ENCODE results near the gene KCNMA1.

The KCNMA1 gene

DNA sequence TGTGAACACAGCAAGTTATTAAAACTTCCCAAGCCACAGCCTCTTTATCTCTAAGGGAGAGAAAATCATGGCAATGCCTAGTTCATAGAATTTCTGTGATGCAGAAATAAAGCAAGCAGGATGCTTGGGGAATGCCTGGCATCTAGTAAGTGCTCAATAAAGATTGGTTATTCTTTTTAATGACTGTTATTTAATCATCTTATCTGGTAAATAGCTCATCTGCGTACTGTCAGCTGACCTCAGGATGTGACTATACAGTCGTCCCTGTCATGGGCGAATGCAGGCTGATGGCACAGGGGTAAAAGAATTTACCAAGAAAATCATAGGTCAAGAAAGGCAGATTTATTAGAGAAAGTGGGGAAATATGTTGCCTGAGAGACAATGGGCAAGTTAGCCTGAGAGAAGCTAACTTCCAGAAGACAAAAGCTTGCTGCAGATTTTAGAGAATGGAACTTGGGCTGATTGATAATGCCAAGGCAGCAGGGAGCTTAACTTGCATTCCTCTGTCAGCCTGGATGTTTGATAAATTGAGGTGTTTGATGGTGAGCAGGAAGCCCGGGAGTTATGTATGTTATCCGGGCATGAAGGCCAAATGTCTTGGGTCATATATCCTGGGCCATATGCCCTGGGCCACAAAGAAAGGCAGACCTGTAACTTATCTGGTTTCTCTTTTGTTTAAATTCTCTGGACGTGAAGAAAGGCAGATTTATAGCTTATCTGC is 126.0 kb downstream of the KCNMA1 start:
- no peaks in the 10 kb centered on the region for H3F3A ChIP-seq (ENCODE audit: insufficient read depth)
- H3K9ac ChIP-seq (ENCODE audit: low read length): no peak overlapping the region
- H3K36me3 ChIP-seq (ENCODE audit: low read length): no peaks in the 10 kb centered on the region
- TF ChIP-seq EZH2phosphoT487 (conservative IDR thresholded peaks at IDR 0.05; ENCODE audit: low read length): no peak
- TF ChIP-seq CTCF (IDR thresholded peaks at IDR 0.05; ENCODE audit: insufficient read depth, low read length, poor library complexity, severe bottlenecking): no peak
- no peaks in the 10 kb centered on the region for H3K79me2 ChIP-seq (ENCODE audit: insufficient read depth, low read length)
- H3K9me3 ChIP-seq (ENCODE audit: insufficient read depth, low read length): no peaks in the 10 kb centered on the region
- H3K4me3 ChIP-seq (ENCODE audit: insufficient read depth, low read length, poor library complexity, severe bottlenecking): no peak overlapping the region
- no peaks in the 10 kb centered on the region for H3K9me2 ChIP-seq (replicated peaks; ENCODE audit: insufficient read depth, low read length)
- H3K27me3 ChIP-seq (ENCODE audit: low read length): no peaks in the 10 kb centered on the region
- H4K20me1 ChIP-seq (ENCODE audit: low read depth, low read length): no peaks in the 10 kb centered on the region
- no peak overlapping the region for H2AFZ ChIP-seq (ENCODE audit: low read depth, low read length, severe bottlenecking)
- no peak overlapping the region for H3K4me2 ChIP-seq (ENCODE audit: low read depth, low read length, poor library complexity, severe bottlenecking)
- H3K27ac ChIP-seq (ENCODE audit: low read depth, low read length): no peak overlapping the region

DNA sequence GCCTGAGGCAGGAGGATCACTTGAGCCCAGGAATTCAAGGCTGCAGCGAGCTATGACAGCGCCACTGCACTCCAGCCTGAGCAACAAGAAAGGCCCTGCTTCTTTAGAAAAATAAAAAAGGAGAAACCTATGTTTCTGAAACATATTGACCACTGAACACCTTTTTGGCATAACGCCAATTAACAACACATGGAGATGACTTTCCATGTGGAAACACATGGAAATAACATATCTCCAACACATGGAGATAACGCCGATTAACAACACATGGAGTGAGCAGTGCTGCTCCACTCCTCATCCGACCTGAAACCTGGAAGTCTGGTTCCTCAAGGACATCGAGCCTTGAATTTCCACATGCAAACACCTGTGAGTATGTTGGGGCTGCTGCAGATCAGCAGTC is 126.9 kb downstream of the KCNMA1 start:
- TF ChIP-seq CTCF (IDR thresholded peaks at IDR 0.05; ENCODE audit: insufficient read depth, low read length, poor library complexity, severe bottlenecking): no peak
- no peak for TF ChIP-seq EZH2phosphoT487 (conservative IDR thresholded peaks at IDR 0.05; ENCODE audit: low read length)

DNA sequence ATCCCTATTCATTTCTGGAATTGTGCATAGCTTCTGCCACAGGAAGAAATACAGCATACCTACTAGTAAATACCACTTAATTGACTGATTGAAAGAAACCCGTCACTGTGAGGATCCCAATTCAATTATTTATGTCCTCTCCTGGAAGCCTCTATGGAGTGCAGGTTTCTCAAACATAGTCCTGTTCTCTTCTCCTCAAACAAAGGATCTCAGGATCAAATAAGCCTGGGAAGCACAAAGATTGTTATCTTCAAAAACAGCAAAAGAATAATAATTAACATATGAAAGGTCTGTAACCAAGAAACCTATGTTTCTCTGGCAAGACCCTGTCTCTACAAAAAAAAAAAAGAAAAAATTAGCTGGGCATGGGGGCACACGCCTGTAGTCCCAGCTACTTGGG is 127.3 kb downstream of the KCNMA1 start:
- H3K9me2 ChIP-seq (replicated peaks; ENCODE audit: insufficient read depth, low read length): no peaks in the 10 kb centered on the region
- no peaks in the 10 kb centered on the region for H3K79me2 ChIP-seq (ENCODE audit: insufficient read depth, low read length)
- H3K4me3 ChIP-seq (ENCODE audit: insufficient read depth, low read length, poor library complexity, severe bottlenecking): no peak overlapping the region
- H3K36me3 ChIP-seq (ENCODE audit: low read length): no peaks in the 10 kb centered on the region
- TF ChIP-seq CTCF (IDR thresholded peaks at IDR 0.05; ENCODE audit: insufficient read depth, low read length, poor library complexity, severe bottlenecking) (no peak), EZH2phosphoT487 (conservative IDR thresholded peaks at IDR 0.05; ENCODE audit: low read length) (no peak)
- no peak overlapping the region for H3K9ac ChIP-seq (ENCODE audit: low read length)
- no peaks in the 10 kb centered on the region for H3K27me3 ChIP-seq (ENCODE audit: low read length)
- no peaks in the 10 kb centered on the region for H3F3A ChIP-seq (ENCODE audit: insufficient read depth)
- no peak overlapping the region for H2AFZ ChIP-seq (ENCODE audit: low read depth, low read length, severe bottlenecking)
- H3K27ac ChIP-seq (ENCODE audit: low read depth, low read length): no peak overlapping the region
- H3K9me3 ChIP-seq (ENCODE audit: insufficient read depth, low read length): no peaks in the 10 kb centered on the region
- H3K4me2 ChIP-seq (ENCODE audit: low read depth, low read length, poor library complexity, severe bottlenecking): no peak overlapping the region
- H4K20me1 ChIP-seq (ENCODE audit: low read depth, low read length): no peaks in the 10 kb centered on the region

More for the DNA sequence above, 126.9 kb downstream of the KCNMA1 start:
- Histone ChIP-seq H4K20me1 (ENCODE audit: low read depth, low read length) (no peaks in the 10 kb centered on the region), H3F3A (ENCODE audit: insufficient read depth) (no peaks in the 10 kb centered on the region), H3K9ac (ENCODE audit: low read length) (no peak overlapping the region), H3K4me2 (ENCODE audit: low read depth, low read length, poor library complexity, severe bottlenecking) (no peak overlapping the region), H3K27ac (ENCODE audit: low read depth, low read length) (no peak overlapping the region), H3K9me3 (ENCODE audit: insufficient read depth, low read length) (no peaks in the 10 kb centered on the region), H3K79me2 (ENCODE audit: insufficient read depth, low read length) (no peaks in the 10 kb centered on the region), H3K4me3 (ENCODE audit: insufficient read depth, low read length, poor library complexity, severe bottlenecking) (no peak overlapping the region), H3K27me3 (ENCODE audit: low read length) (no peaks in the 10 kb centered on the region), H3K36me3 (ENCODE audit: low read length) (no peaks in the 10 kb centered on the region), H3K9me2 (replicated peaks; ENCODE audit: insufficient read depth, low read length) (no peaks in the 10 kb centered on the region), H2AFZ (ENCODE audit: low read depth, low read length, severe bottlenecking) (no peak overlapping the region)

Data from SU-DHL-6 (cell line).